GM23248 (cell line): ENCODE data around the gene S1PR1. TPM values are rescaled to one million over a fixed set of nuclear protein-coding genes. Genes with fewer than 3 reads are reported as not detected.
A peak's percentile ranks its signal among the peaks of the same experiment; 100 is the strongest.

ENCODE experiments used
- DNase-seq: peaks from one replicate; pipeline ENCODE4 v3.0.0-alpha.2; 2015
- H2AFZ ChIP-seq: fragments of 200-600 bp; sonication (generic); 2 replicates; pipeline ENCODE4 v1.6.1; 2016; ENCODE audit warnings: antibody characterized with exemption
- H3F3A ChIP-seq: fragments of 200-600 bp; sonication (generic); 2 replicates; pipeline ENCODE4 v1.6.1; 2016; ENCODE audit warnings: mild to moderate bottlenecking, antibody characterized with exemption, mixed run types; ENCODE audit not compliant: insufficient read depth
- H3K27ac ChIP-seq: fragments of 200-600 bp; sonication (generic); 2 replicates; pipeline ENCODE4 v1.5.1; 2016; ENCODE audit warnings: mild to moderate bottlenecking
- H3K27me3 ChIP-seq: fragments of 200-600 bp; sonication (generic); replicated peaks from 2 replicates; pipeline ENCODE4 v1.6.1; 2016; ENCODE audit warnings: mild to moderate bottlenecking; ENCODE audit not compliant: insufficient read depth
- H3K36me3 ChIP-seq: fragments of 200-600 bp; sonication (generic); 2 replicates; pipeline ENCODE4 v1.6.1; 2016; ENCODE audit warnings: low read depth, mild to moderate bottlenecking
- H3K4me1 ChIP-seq: fragments of 200-600 bp; sonication (generic); 2 replicates; pipeline ENCODE4 v1.6.1; 2016; ENCODE audit warnings: mild to moderate bottlenecking; ENCODE audit not compliant: insufficient read depth
- H3K4me2 ChIP-seq: fragments of 200-600 bp; sonication (generic); one replicate; pipeline ENCODE4 v1.6.1; 2016; ENCODE audit warnings: mild to moderate bottlenecking; ENCODE audit not compliant: unreplicated experiment
- H3K4me3 ChIP-seq: fragments of 200-600 bp; sonication (generic); 2 replicates; pipeline ENCODE4 v1.5.1; 2016; ENCODE audit warnings: mild to moderate bottlenecking
- H3K79me2 ChIP-seq: fragments of 200-600 bp; sonication (generic); 2 replicates; pipeline ENCODE4 v1.6.1; 2016; ENCODE audit warnings: mild to moderate bottlenecking; ENCODE audit not compliant: insufficient read depth
- H3K9ac ChIP-seq: fragments of 200-600 bp; sonication (generic); 2 replicates; pipeline ENCODE4 v1.6.1; 2016; ENCODE audit warnings: mild to moderate bottlenecking
- H3K9me2 ChIP-seq: fragments of 200-600 bp; sonication (generic); 2 replicates; pipeline ENCODE4 v1.6.1; 2016; ENCODE audit warnings: mixed run types, mild to moderate bottlenecking, moderate library complexity; ENCODE audit not compliant: insufficient read depth
- H3K9me3 ChIP-seq: fragments of 200-600 bp; sonication (generic); one replicate; pipeline ENCODE4 v1.6.1; 2017; ENCODE audit warnings: low read depth
- H4K20me1 ChIP-seq: fragments of 200-600 bp; sonication (generic); 2 replicates; pipeline ENCODE4 v1.6.0; 2016; ENCODE audit not compliant: insufficient read depth
- EZH2 ChIP-seq: fragments of 200-600 bp; sonication (generic); IDR thresholded peaks from 2 replicates; pipeline ENCODE4 v1.6.1; 2018; ENCODE audit warnings: antibody characterized with exemption, mild to moderate bottlenecking; ENCODE audit not compliant: insufficient read depth, poor library complexity, severe bottlenecking
- EZH2phosphoT487 ChIP-seq: fragments of 200-600 bp; sonication (generic); IDR thresholded peaks from 2 replicates; pipeline ENCODE4 v1.6.1; 2018; ENCODE audit warnings: antibody characterized with exemption, moderate library complexity, mild to moderate bottlenecking, low read depth; ENCODE audit not compliant: insufficient read depth
- WGBS, 2 experiments: methylation state at CpG; one replicate each; pipeline ENCODE4 v1.1.6; 2015 to 2017; ENCODE audit warnings: low lambda C conversion rate in 2 of 2, low coverage in 1 of 2; ENCODE audit errors: missing lambda C conversion rate in 2 of 2; 5-methylcytosine and 5-hydroxymethylcytosine counted together
- in situ Hi-C: fragments of 300-500 bp; cut with MboI; formaldehyde crosslinking; loops from 2 replicates; pipeline ENCODE4 v1.15.0; 2020
- polyA plus RNA-seq: library from polyadenylated mRNA; unstranded; fragments of >200 nt; fragmentation: Nextera tagmentation; extraction: Ambion mirVana; gene quantifications from 2 replicates; pipeline ENCODE4 v1.2.1, GENCODE V29; 2016
- total RNA-seq: library from RNA; depleted of rRNA; stranded (reverse); fragments of >200 nt; shearing (Covaris generic); gene quantifications from 2 replicates; pipeline ENCODE4 v1.2.3, GENCODE V29; 2014

The S1PR1 gene
- total and polyA plus RNA-seq, 2 experiments from 2014 or later: 44.3 to 48.5 TPM

DNA sequence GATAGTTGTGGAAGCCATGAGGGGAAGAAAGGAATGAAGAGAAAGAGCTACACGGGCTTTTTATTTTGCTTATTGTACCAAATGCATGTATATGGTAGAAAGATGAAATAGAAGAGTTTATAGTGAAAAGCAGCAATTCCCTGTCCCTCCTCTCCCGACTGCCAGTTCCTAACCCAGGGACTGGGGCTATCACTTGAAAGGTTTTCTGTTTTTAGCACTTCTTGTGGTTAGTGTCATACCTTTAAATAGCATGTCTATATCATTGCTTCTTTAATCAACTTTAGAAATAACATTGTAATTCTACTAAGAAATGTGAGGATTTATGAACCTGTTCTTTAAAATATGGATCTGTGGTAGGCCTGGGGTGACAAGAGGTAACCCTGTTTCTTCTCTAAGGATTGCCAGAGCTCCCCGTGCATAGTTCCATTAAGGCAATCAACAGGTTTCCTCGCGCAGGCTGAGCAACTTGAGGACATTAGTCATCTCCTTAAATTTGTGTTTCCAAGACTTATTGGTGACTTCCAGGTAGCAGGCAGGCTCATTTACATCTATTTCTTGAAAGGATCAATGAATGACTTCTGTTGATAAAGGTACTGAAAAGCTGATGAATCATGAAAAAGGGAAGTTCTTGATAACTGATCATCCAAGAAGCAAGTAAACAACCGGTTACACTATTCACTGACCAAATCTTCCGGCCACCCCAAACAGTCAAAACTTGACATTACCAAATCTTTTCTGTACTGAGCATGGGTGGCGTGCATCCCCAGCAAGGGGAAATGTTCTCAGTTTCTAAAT is 37.8 kb upstream of the S1PR1 start:
- TF ChIP-seq EZH2: no peak
- TF ChIP-seq EZH2phosphoT487: no peak
- peaks cover 36% of the 10 kb centered on the region for H3K4me1 ChIP-seq
- DNase-seq: no peak
- no peaks in the 10 kb centered on the region for H4K20me1 ChIP-seq
- H3F3A ChIP-seq: 0 out of 2 replicates have a peak, but pooled peaks cover 3% of the 10 kb centered on the region
- no peak overlapping the region for H3K27ac ChIP-seq
- H3K4me3 ChIP-seq: no peak overlapping the region
- H3K4me2 ChIP-seq: no peak overlapping the region
- H3K9ac ChIP-seq: no peak overlapping the region
- no peaks in the 10 kb centered on the region for H3K79me2 ChIP-seq
- no peaks in the 10 kb centered on the region for H3K27me3 ChIP-seq
- H2AFZ ChIP-seq: peak overlapping the region; percentile 5; the same call in 1 of the 2 replicates
- 75 to 76% methylated on average over 8 of the region's 8 CpGs for WGBS, 2 experiments
- in situ Hi-C loops: no loop called here
- H3K36me3 ChIP-seq: no peaks in the 10 kb centered on the region
- no peaks in the 10 kb centered on the region for H3K9me3 ChIP-seq
- no peaks in the 10 kb centered on the region for H3K9me2 ChIP-seq

DNA sequence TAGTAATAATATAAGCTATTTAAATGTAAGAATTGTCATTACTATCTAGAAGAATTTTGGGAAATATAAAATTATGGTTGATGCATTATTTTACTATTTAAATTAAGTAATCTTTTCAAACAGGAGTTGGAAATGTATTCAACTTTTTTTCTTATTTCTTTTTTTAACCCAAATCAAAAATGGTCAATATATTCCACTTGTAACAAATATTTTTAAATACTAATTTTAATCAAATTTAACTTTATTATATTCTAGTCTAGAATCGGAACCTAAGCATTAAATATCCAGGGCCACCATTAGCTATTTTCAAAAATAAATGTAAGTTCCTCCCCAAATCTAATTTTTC is 37.2 kb upstream of the S1PR1 start:
- 89 to 90% methylated on average over 1 of the region's 1 CpG for whole genome bisulfite sequencing, 2 experiments
- no peak overlapping the region for H3K4me2 ChIP-seq
- H3K4me3 ChIP-seq: no peak overlapping the region
- peaks cover 41% of the 10 kb centered on the region for H3K4me1 ChIP-seq
- H3K9ac ChIP-seq: no peak overlapping the region
- no peaks in the 10 kb centered on the region for H4K20me1 ChIP-seq
- no peaks in the 10 kb centered on the region for H3K9me3 ChIP-seq
- H3K9me2 ChIP-seq: no peaks in the 10 kb centered on the region
- H3K27me3 ChIP-seq: no peaks in the 10 kb centered on the region
- 0 out of 2 replicates have a peak, but pooled peaks cover 3% of the 10 kb centered on the region for H3F3A ChIP-seq
- peak overlapping the region; percentile 84; the same call in 1 of the 2 replicates for H2AFZ ChIP-seq
- in situ Hi-C loops: no loop called here
- DNase-seq: no peak
- no peak overlapping the region for H3K27ac ChIP-seq
- TF ChIP-seq EZH2phosphoT487 (no peak), EZH2 (no peak)
- no peaks in the 10 kb centered on the region for H3K79me2 ChIP-seq
- H3K36me3 ChIP-seq: no peaks in the 10 kb centered on the region

DNA sequence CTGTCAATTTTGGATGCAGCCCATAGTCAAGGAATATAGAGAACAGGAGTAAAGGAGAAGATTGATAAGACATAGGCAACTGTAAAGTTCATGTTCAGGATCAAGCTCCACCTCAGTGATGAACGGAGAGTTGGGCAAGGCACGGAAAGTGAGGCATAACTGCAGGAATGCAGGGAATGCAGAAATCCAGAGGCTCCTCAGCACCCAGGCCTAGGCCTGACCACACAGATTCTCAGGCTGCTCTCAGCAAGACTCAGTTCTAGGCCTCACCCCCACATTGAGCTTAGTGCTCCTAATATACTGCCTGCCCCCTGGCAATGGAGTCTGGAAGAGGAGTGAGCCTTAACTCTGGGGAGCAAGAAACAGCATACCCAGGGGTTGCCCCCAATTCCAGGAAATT is 36.3 kb upstream of the S1PR1 start:
- H3K79me2 ChIP-seq: no peaks in the 10 kb centered on the region
- peak overlapping the region; percentile 80 for H3K27ac ChIP-seq
- 0 out of 2 replicates have a peak, but pooled peaks cover 3% of the 10 kb centered on the region for H3F3A ChIP-seq
- H3K9me2 ChIP-seq: no peaks in the 10 kb centered on the region
- H3K4me3 ChIP-seq: peak overlapping the region; percentile 32; the same call in 1 of the 2 replicates
- H3K4me2 ChIP-seq: peak overlapping the region; percentile 67
- TF ChIP-seq EZH2phosphoT487: no peak
- no peak for TF ChIP-seq EZH2
- peak overlapping the region; percentile 54 for H3K9ac ChIP-seq
- 3% methylated on average over 2 of the region's 2 CpGs for WGBS, 2 experiments
- H3K9me3 ChIP-seq: no peaks in the 10 kb centered on the region
- H3K4me1 ChIP-seq: peaks cover 41% of the 10 kb centered on the region
- DNase-seq: peak; percentile 95
- in situ Hi-C loops: no loop called here
- no peaks in the 10 kb centered on the region for H3K36me3 ChIP-seq
- no peaks in the 10 kb centered on the region for H4K20me1 ChIP-seq
- no peaks in the 10 kb centered on the region for H3K27me3 ChIP-seq
- peak overlapping the region; percentile 84 for H2AFZ ChIP-seq

DNA sequence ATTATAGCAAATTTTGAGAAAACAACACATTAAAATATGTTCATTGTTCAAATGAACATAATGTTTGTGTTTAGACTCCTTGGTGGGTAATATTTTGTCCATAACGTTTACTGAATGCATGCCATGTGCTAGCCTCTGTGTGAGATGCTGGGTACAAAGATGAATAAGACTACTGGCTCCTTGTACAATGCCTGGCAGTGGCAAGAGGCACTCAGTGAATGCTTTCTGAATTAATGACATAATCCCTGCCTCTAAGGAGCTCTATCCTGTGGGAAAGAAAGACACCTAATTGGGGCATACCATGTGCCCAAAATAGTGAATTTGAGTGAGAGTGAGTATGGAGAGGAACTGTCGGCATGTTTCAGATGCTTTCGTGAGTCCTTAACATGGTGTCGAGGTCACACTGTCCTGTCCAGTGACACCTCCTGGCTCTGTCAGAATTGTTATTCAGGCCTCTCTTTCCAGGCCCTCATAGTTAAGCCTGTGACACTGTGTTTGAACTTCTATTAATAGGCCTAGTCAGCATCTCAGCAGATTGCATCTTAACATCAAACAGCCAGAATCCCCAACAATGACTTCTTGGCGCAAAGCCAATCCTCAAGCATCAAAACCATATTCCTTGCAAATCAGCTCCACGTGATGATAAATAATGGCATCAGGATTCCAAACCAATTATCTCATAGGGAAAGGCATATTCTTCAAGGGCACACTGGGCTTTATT is 32.8 kb upstream of the S1PR1 start:
- WGBS, 2 experiments: 38 to 41% methylated on average over 6 of the region's 6 CpGs
- Histone ChIP-seq H3K36me3 (no peaks in the 10 kb centered on the region), H3K79me2 (no peaks in the 10 kb centered on the region), H3K4me3 (no peak overlapping the region), H3K9me2 (no peaks in the 10 kb centered on the region), H3K9me3 (no peaks in the 10 kb centered on the region), H3K4me1 (peaks cover 38% of the 10 kb centered on the region), H3K27me3 (no peaks in the 10 kb centered on the region), H2AFZ (peak overlapping the region; percentile 6; the same call in 1 of the 2 replicates), H4K20me1 (no peaks in the 10 kb centered on the region), H3K9ac (no peak overlapping the region), H3F3A (0 out of 2 replicates have a peak, but pooled peaks cover 3% of the 10 kb centered on the region), H3K27ac (no peak overlapping the region), H3K4me2 (no peak overlapping the region)
- in situ Hi-C loops: no loop called here
- TF ChIP-seq EZH2 (no peak), EZH2phosphoT487 (no peak)
- peak; percentile 47 for DNase-seq
